Measurements from ENCODE around the gene FBLN1.
A peak's percentile ranks its signal among the peaks of the same experiment; 100 is the strongest.
"Not testable (repeated sequence)": the region's sequence is repeated elsewhere in the genome, so short reads cannot be mapped to it uniquely, and the experiment has no call there.

Gene FBLN1

GRCh38 chr22:45549762-45550378 is 47.2 kb downstream of the FBLN1 start:
- no peak for DNase-seq

- DNase-seq: no peak
These were observed 47.7 kb downstream of the FBLN1 start for GRCh38 chr22:45550416-45550815.

GRCh38 chr22:45550891-45551290 is 48.2 kb downstream of the FBLN1 start:
- DNase-seq: no peak

GRCh38 chr22:45551310-45552016 is 48.8 kb downstream of the FBLN1 start:
- DNase-seq: no peak

- DNase-seq: no peak
These were observed 49.3 kb downstream of the FBLN1 start for GRCh38 chr22:45552017-45552411.

- no peak for DNase-seq
These were observed 50.1 kb downstream of the FBLN1 start for GRCh38 chr22:45552580-45553350.

GRCh38 chr22:45553351-45554039 is 50.8 kb downstream of the FBLN1 start:
- peak; percentile 11 for DNase-seq

GRCh38 chr22:45554040-45554406 is 51.3 kb downstream of the FBLN1 start:
- no peak for DNase-seq

GRCh38 chr22:45554861-45555260 is 52.2 kb downstream of the FBLN1 start:
- no peak for DNase-seq

- not testable (repeated sequence) for DNase-seq
These were observed 55.2 kb downstream of the FBLN1 start for GRCh38 chr22:45557926-45558325.

GRCh38 chr22:45560092-45560491 is 57.4 kb downstream of the FBLN1 start:
- not testable (repeated sequence) for DNase-seq

GRCh38 chr22:45560761-45561160 is 58.1 kb downstream of the FBLN1 start:
- not testable (repeated sequence) for DNase-seq

GRCh38 chr22:45562102-45562501 is 59.4 kb downstream of the FBLN1 start:
- DNase-seq: no peak

- no peak for DNase-seq
These were observed 60.1 kb downstream of the FBLN1 start for GRCh38 chr22:45562537-45563361.

- DNase-seq: no peak
These were observed 60.8 kb downstream of the FBLN1 start for GRCh38 chr22:45563362-45564040.

GRCh38 chr22:45564349-45565030 is 61.8 kb downstream of the FBLN1 start:
- DNase-seq: no peak

- no peak for DNase-seq
These were observed 62.5 kb downstream of the FBLN1 start for GRCh38 chr22:45565171-45565570.

GRCh38 chr22:45565973-45566372 is 63.3 kb downstream of the FBLN1 start:
- DNase-seq: no peak

GRCh38 chr22:45568213-45568612 is 65.5 kb downstream of the FBLN1 start:
- no peak for DNase-seq

GRCh38 chr22:45571089-45571488 is 68.4 kb downstream of the FBLN1 start:
- DNase-seq: no peak

GRCh38 chr22:45572444-45572843 is 69.8 kb downstream of the FBLN1 start:
- DNase-seq: no peak
